Keratinocyte (primary cell): ENCODE measurements around the gene FGF1. TPM values are rescaled to one million over a fixed set of nuclear protein-coding genes. Genes with fewer than 3 reads are reported as not detected.
A peak's percentile ranks its signal among the peaks of the same experiment; 100 is the strongest.

ENCODE experiments used
- DNase-seq: peaks from one replicate; pipeline ENCODE4 v3.0.0-alpha.2; 2011; ENCODE audit warnings: low read depth, missing footprints, low spot score
- FAIRE-seq: peaks from 2 replicates; lab custom pipeline; 2011; peaks lifted over from hg19 to GRCh38; lab: Jason Lieb, UNC
- H2AFZ ChIP-seq: 2 replicates; pipeline ENCODE4 v1.6.0; 2012; ENCODE audit warnings: low read length, control low read depth, inconsistent platforms; ENCODE audit not compliant: control insufficient read depth
- H3K27ac ChIP-seq: 2 replicates; pipeline ENCODE4 v1.5.1; 2011; ENCODE audit warnings: low read length; ENCODE audit not compliant: control insufficient read depth, insufficient read depth
- H3K27me3 ChIP-seq: 3 replicates; pipeline ENCODE4 v1.6.0; 2011; ENCODE audit warnings: low read length; ENCODE audit not compliant: control insufficient read depth, insufficient read depth; ENCODE audit errors: extremely low read depth
- H3K36me3 ChIP-seq, 2 experiments: 2 replicates in 1 of 2; 3 replicates in 1 of 2; pipeline ENCODE4 v1.5.1; 2011; ENCODE audit warnings: low read length in 2 of 2, mild to moderate bottlenecking in 1 of 2; ENCODE audit not compliant: control insufficient read depth in 2 of 2, insufficient read depth in 2 of 2; ENCODE audit errors: extremely low read depth in 1 of 2
- H3K4me1 ChIP-seq: 3 replicates; pipeline ENCODE4 v1.5.1; 2011; ENCODE audit warnings: low read length; ENCODE audit not compliant: control insufficient read depth, insufficient read depth; ENCODE audit errors: extremely low read depth
- H3K4me2 ChIP-seq: 3 replicates; pipeline ENCODE4 v1.6.0; 2011; ENCODE audit warnings: low read depth, low read length; ENCODE audit not compliant: control insufficient read depth, insufficient read depth; ENCODE audit errors: extremely low read depth
- H3K4me3 ChIP-seq, 3 experiments: fragments of 200-600 bp in 1 of 3; sonication (generic) in 1 of 3; 2 replicates in 2 of 3; 3 replicates in 1 of 3; pipeline ENCODE4 v1.5.1; 2011 to 2016; ENCODE audit warnings: low read length in 3 of 3, mild to moderate bottlenecking in 3 of 3, control low read depth in 2 of 3, inconsistent platforms in 1 of 3, low read depth in 1 of 3, mixed read lengths in 1 of 3, mixed run types in 1 of 3, moderate library complexity in 1 of 3; ENCODE audit not compliant: control insufficient read depth in 2 of 3, insufficient read depth in 2 of 3; ENCODE audit errors: extremely low read depth in 1 of 3
- H3K79me2 ChIP-seq: 2 replicates; pipeline ENCODE4 v1.6.0; 2012; ENCODE audit warnings: low read length; ENCODE audit not compliant: control insufficient read depth, insufficient read depth
- H3K9ac ChIP-seq: 3 replicates; pipeline ENCODE4 v1.6.0; 2011; ENCODE audit warnings: low read length; ENCODE audit not compliant: control insufficient read depth, insufficient read depth; ENCODE audit errors: extremely low read depth
- H3K9me1 ChIP-seq: 3 replicates; pipeline ENCODE4 v1.6.0; 2011; ENCODE audit warnings: low read length; ENCODE audit not compliant: control insufficient read depth, insufficient read depth; ENCODE audit errors: extremely low read depth
- H3K9me3 ChIP-seq: 2 replicates; pipeline ENCODE4 v1.5.1; 2012; ENCODE audit warnings: low read depth, low read length; ENCODE audit not compliant: control insufficient read depth
- H4K20me1 ChIP-seq: 3 replicates; pipeline ENCODE4 v1.6.0; 2011; ENCODE audit warnings: low read length; ENCODE audit not compliant: control insufficient read depth, insufficient read depth; ENCODE audit errors: extremely low read depth
- EZH2 ChIP-seq: IDR thresholded peaks from one replicate; pipeline ENCODE4 v1.6.1; 2012; ENCODE audit warnings: inconsistent platforms, mild to moderate bottlenecking, low read length, moderate library complexity
- dilution Hi-C: fragments of 300-500 bp; cut with MboI; formaldehyde crosslinking; loops from one replicate; pipeline ENCODE4 v1.7.0; 2020; ENCODE audit warnings: low sequenced_read_pairs; ENCODE audit not compliant: extremely low pct_ligation_motif_present
- polyA plus RNA-seq, 5 experiments: library from polyadenylated mRNA; depleted of rRNA in 3 of 5; stranded (reverse) in 3 of 5; stranded (forward) in 1 of 5; unstranded in 1 of 5; fragments of >200 nt; gene quantifications; 1 replicate in 1 of 5; 2 replicates in 3 of 5; 3 replicates in 1 of 5; pipeline versions ENCODE4 v1.2.1 to v1.2.3, GENCODE V29; 2011 to 2012; ENCODE audit warnings: missing spikeins in 2 of 5, low read depth in 1 of 5, low replicate concordance in 1 of 5
- TF ChIP-seq, protein P1 (sequence below), 3 experiments: IDR thresholded peaks in 1 of 3; conservative IDR thresholded peaks in 1 of 3; optimal IDR thresholded peaks in 1 of 3; 2 replicates in 2 of 3; 3 replicates in 1 of 3; pipeline versions ENCODE3 to v1.5.1; 2011; ENCODE audit warnings: low read length in 3 of 3, mild to moderate bottlenecking in 3 of 3, moderate library complexity in 2 of 3, control low read depth in 1 of 3, inconsistent platforms in 1 of 3; ENCODE audit not compliant: insufficient read depth in 2 of 3; ENCODE audit errors: extremely low read depth in 1 of 3

Gene FGF1
- polyA plus RNA-seq, 1 donor (not counting 4 experiments of a cell fraction or from before 2014, with no cell fraction given) = 2.4 TPM

DNA sequence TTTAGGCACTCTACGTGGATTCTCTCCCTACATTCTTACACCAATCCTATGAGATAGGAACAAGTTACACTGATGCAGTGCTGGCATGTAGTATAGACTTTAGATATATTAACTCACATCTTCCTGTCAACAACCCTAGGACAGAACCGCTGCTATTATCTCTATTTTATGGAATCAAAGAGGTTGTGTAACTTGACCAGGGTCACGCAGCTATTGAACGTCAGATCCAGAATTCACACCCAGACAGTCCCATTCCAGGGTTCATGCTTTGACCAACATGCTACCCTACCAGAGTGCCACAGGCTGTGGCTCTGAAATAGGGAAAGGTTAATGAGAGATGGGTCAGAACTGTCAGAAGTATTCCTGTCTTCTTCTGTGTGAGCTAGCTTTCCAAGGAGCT, 9.6 kb downstream of the FGF1 start:
- Histone ChIP-seq H3K79me2 (no peaks in the 10 kb centered on the region), H3K4me1 (peaks cover 28% of the 10 kb centered on the region)

DNA sequence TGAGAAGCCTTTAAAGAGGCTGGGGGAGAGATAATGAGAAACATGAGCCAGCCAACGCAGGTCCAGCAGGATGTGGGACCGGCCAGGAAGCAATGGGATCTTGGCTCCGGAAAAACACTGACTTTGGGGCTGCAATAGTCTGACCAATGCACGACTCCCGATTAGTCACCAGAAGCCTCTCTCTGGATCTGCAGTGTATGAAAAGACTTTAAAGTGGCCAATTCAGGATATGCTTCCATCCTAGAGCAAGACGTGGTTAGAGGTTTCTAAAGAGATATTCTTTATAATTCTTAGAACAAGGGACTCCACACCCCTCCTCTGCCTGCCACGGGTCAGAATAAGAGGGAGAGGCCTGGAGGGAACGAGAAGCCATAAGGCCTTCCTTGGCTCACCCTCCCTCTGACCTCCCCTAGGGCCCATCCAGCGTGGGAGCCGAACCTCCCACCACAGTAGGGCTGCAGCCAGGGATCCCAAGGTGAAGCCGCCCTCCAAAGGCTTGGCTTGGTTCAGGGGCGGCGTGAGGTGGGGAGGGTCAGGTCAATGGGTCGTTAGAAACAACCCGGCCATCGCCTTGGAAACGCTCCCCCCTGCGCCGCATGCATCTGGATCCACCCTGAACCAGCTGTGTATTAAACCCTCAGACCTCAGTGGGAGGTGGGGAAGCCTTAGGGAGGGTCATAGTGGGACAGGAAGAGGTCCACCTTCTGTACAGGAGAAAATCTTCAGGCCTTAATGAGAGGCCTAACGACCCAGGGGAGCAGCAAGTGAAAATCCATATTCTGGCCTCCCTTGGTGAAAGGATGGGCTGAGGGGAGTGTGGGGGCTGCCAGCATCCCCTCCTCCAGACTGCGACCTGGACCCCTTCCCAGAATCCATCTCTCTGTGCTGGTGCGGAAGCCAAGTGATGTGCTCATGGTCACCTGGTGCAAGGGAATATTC, 11.1 kb downstream of the FGF1 start:
- no peaks in the 10 kb centered on the region for H3K9me3 ChIP-seq
- H3K27ac ChIP-seq = no peak overlapping the region
- peak; percentile 51 for FAIRE-seq
- no peaks in the 10 kb centered on the region for H3K36me3 ChIP-seq
- no peaks in the 10 kb centered on the region for H3K27me3 ChIP-seq
- H2AFZ ChIP-seq = no peak overlapping the region
- TF ChIP-seq, protein P1, sequence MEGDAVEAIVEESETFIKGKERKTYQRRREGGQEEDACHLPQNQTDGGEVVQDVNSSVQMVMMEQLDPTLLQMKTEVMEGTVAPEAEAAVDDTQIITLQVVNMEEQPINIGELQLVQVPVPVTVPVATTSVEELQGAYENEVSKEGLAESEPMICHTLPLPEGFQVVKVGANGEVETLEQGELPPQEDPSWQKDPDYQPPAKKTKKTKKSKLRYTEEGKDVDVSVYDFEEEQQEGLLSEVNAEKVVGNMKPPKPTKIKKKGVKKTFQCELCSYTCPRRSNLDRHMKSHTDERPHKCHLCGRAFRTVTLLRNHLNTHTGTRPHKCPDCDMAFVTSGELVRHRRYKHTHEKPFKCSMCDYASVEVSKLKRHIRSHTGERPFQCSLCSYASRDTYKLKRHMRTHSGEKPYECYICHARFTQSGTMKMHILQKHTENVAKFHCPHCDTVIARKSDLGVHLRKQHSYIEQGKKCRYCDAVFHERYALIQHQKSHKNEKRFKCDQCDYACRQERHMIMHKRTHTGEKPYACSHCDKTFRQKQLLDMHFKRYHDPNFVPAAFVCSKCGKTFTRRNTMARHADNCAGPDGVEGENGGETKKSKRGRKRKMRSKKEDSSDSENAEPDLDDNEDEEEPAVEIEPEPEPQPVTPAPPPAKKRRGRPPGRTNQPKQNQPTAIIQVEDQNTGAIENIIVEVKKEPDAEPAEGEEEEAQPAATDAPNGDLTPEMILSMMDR (optimal IDR thresholded peaks at IDR 0.05 in 1 of 3, IDR thresholded peaks at IDR 0.05 in 1 of 3, conservative IDR thresholded peaks at IDR 0.05 in 1 of 3; ENCODE audit: extremely low read depth in 1 of 3, insufficient read depth in 2 of 3, low read length in 3 of 3) = no peak
- no peak for TF ChIP-seq EZH2
- H3K79me2 ChIP-seq = no peaks in the 10 kb centered on the region
- no peak overlapping the region for H3K4me3 ChIP-seq
- dilution Hi-C loops = no loop called here
- no peaks in the 10 kb centered on the region for H3K9me1 ChIP-seq
- DNase-seq = no peak
- H3K4me2 ChIP-seq = no peak overlapping the region
- no peak overlapping the region for H3K9ac ChIP-seq
- no peaks in the 10 kb centered on the region for H4K20me1 ChIP-seq
- H3K4me1 ChIP-seq = peaks cover 17% of the 10 kb centered on the region

More for the DNA sequence above, 9.6 kb downstream of the FGF1 start:
- Histone ChIP-seq H2AFZ (no peak overlapping the region), H3K4me2 (no peak overlapping the region), H3K9me1 (no peaks in the 10 kb centered on the region), H4K20me1 (no peaks in the 10 kb centered on the region), H3K27me3 (no peaks in the 10 kb centered on the region), H3K9me3 (no peaks in the 10 kb centered on the region), H3K27ac (no peak overlapping the region), H3K36me3 (no peaks in the 10 kb centered on the region), H3K9ac (no peak overlapping the region), H3K4me3 (no peak overlapping the region)
- DNase-seq (no peak), FAIRE-seq (no peak)
- dilution Hi-C loops = no loop called here
- TF ChIP-seq, protein P1 (optimal IDR thresholded peaks at IDR 0.05 in 1 of 3, IDR thresholded peaks at IDR 0.05 in 1 of 3, conservative IDR thresholded peaks at IDR 0.05 in 1 of 3; ENCODE audit: extremely low read depth in 1 of 3, insufficient read depth in 2 of 3, low read length in 3 of 3) = no peak
- TF ChIP-seq EZH2 = no peak
